Endothelial cell of umbilical vein (primary cell): ENCODE results near the gene PRR20E. TPM values are rescaled to one million over a fixed set of nuclear protein-coding genes. Genes with fewer than 3 reads are reported as not detected.

ENCODE experiments used
- polyA plus RNA-seq, 4 experiments: library from polyadenylated mRNA; depleted of rRNA in 3 of 4; stranded (reverse) in 3 of 4; unstranded in 1 of 4; fragments of >200 nt; gene quantifications; 2 replicates each; pipeline versions ENCODE4 v1.2.1 to v1.2.3, GENCODE V29; 2011 to 2012; ENCODE audit warnings: missing spikeins in 1 of 4
- small RNA-seq: library from RNA; depleted of rRNA; stranded (forward); fragments of <200 nt; gene quantifications from one replicate; pipeline ENCODE3, GENCODE V24; 2012; ENCODE audit warnings: low replicate concordance, low read depth; ENCODE audit not compliant: insufficient read depth, insufficient read length
- total RNA-seq: library from RNA; stranded (reverse); gene quantifications from 2 replicates; pipeline ENCODE4 v1.2.3, GENCODE V29; 2021

Gene PRR20E
- total and polyA plus RNA-seq, 2 donors (not counting 3 experiments of a cell fraction or from before 2014, with no cell fraction given) = not detected

Small RNAs within 50 kb of the gene (small RNA-seq; reads per million reads assigned to genes)
- not detected for gene PRR20FP

Other genes with a start within 250 kb of the PRR20E start
- not detected in 2 replicates for gene PRR20A, start 26.3 kb upstream of the PRR20E start, total RNA-seq
- not detected in 2 replicates for gene PRR20A, start 26.3 kb upstream of the PRR20E start, polyA plus RNA-seq
- gene PRR20B, start 19.7 kb upstream of the PRR20E start, total RNA-seq = not detected in 2 replicates
- gene PRR20B, start 19.7 kb upstream of the PRR20E start, polyA plus RNA-seq = not detected in 2 replicates
- gene PRR20C, start 13.1 kb upstream of the PRR20E start, total RNA-seq = not detected in 2 replicates
- gene PRR20C, start 13.1 kb upstream of the PRR20E start, polyA plus RNA-seq = not detected in 2 replicates
- gene PRR20D, start 6.6 kb upstream of the PRR20E start, total RNA-seq = not detected in 2 replicates
- gene PRR20D, start 6.6 kb upstream of the PRR20E start, polyA plus RNA-seq = not detected in 2 replicates